B cell (primary cell): Measurements from ENCODE around the gene SPP1.

Source experiments
- EZH2 ChIP-seq: IDR thresholded peaks from 2 replicates; pipeline ENCODE4 v1.6.1; 2012; ENCODE audit warnings: borderline replicate concordance, low read depth, mild to moderate bottlenecking, moderate library complexity, low read length; ENCODE audit not compliant: insufficient read depth, poor library complexity, severe bottlenecking
- TF ChIP-seq, protein P1 (sequence below): fragments of 200-600 bp; IDR thresholded peaks from one replicate; pipeline ENCODE4 v1.8.0; 2022; ENCODE audit warnings: antibody characterized with exemption, mild to moderate bottlenecking

DNA sequence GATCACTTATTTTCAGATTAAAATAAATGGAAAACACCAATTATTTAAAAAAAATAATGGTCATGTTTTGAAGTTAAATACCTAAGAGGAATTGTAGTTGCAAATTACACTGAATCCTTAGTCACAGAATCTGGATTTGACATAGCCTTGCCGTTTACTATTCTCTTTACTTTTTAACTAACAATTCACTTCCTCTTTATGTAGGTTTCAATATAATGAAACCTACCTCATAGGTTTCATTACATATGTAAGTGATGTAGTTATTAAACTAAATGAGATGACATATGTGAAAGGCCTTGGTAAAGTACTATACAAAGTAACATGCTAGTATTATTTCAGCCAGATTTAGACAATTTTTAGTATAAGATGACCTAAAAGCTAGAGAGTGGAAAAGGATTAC is 6.5 kb downstream of the SPP1 start:
- TF ChIP-seq, protein P1, sequence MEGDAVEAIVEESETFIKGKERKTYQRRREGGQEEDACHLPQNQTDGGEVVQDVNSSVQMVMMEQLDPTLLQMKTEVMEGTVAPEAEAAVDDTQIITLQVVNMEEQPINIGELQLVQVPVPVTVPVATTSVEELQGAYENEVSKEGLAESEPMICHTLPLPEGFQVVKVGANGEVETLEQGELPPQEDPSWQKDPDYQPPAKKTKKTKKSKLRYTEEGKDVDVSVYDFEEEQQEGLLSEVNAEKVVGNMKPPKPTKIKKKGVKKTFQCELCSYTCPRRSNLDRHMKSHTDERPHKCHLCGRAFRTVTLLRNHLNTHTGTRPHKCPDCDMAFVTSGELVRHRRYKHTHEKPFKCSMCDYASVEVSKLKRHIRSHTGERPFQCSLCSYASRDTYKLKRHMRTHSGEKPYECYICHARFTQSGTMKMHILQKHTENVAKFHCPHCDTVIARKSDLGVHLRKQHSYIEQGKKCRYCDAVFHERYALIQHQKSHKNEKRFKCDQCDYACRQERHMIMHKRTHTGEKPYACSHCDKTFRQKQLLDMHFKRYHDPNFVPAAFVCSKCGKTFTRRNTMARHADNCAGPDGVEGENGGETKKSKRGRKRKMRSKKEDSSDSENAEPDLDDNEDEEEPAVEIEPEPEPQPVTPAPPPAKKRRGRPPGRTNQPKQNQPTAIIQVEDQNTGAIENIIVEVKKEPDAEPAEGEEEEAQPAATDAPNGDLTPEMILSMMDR: no peak
- TF ChIP-seq EZH2: no peak
